ENCODE data around the gene ARPC2.

The ARPC2 gene

GRCh38 chr2:218214116-218214515, 2.9 kb upstream of the ARPC2 start:
- no peak overlapping the region for H3K4me3 ChIP-seq (ENCODE audit: control insufficient read depth, low read depth, low read length)
- no peak for TF ChIP-seq CTCF (conservative IDR thresholded peaks at IDR 0.05; ENCODE audit: control insufficient read depth, insufficient read depth, low read depth, low read length)
- no peak for DNase-seq (ENCODE audit: low read depth)

GRCh38 chr2:218216336-218216673, 684 bp upstream of the ARPC2 start:
- no peak for TF ChIP-seq CTCF (conservative IDR thresholded peaks at IDR 0.05; ENCODE audit: control insufficient read depth, insufficient read depth, low read depth, low read length)
- H3K4me3 ChIP-seq (ENCODE audit: control insufficient read depth, low read depth, low read length), result peak overlapping the region; percentile 95
- no peak for DNase-seq (ENCODE audit: low read depth)

DNA sequence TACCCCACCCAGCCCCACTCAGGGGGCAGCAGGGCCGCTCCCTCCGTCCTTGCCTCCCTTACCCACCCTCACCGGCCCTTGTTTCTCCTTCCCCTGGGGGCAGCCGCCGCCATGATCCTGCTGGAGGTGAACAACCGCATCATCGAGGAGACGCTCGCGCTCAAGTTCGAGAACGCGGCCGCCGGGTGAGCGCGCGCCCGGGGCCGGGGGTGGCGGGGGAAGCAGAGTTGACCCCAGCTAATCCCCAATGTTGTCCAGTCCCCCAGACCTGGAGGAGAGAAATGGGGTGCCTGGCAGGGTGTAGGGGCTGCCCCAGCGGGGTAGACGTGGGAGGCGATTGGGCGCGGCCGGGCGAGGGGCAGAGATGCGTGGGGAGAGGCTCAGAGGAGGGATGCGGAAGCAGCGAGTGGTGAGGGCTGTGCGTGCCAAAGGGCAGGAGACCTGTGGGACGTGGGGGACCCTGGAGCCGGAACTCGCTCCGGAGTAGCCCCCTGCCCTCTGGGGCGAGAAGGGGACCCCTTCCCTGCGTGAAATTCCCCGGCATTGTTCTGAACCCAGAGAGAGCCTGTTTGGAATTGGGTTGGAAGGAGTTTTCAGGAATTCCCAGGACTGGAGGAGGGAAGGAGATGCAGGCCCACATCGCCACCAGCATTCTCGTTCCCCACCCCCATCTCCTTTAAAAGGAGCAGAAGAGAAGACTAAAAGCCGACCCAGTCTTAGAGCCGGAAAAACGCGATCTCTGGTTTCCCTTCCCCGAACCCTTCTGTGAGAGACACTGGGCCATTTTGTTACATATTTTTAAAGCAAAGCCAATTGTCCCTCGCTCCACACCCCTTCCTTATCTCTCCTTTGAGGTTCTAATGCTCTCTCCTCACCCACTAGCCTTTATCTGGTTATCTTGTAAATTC, 625 bp downstream of the ARPC2 start:
- TF ChIP-seq CTCF (conservative IDR thresholded peaks at IDR 0.05; ENCODE audit: control insufficient read depth, insufficient read depth, low read depth, low read length), result no peak
- DNase-seq (ENCODE audit: low read depth), result no peak

DNA sequence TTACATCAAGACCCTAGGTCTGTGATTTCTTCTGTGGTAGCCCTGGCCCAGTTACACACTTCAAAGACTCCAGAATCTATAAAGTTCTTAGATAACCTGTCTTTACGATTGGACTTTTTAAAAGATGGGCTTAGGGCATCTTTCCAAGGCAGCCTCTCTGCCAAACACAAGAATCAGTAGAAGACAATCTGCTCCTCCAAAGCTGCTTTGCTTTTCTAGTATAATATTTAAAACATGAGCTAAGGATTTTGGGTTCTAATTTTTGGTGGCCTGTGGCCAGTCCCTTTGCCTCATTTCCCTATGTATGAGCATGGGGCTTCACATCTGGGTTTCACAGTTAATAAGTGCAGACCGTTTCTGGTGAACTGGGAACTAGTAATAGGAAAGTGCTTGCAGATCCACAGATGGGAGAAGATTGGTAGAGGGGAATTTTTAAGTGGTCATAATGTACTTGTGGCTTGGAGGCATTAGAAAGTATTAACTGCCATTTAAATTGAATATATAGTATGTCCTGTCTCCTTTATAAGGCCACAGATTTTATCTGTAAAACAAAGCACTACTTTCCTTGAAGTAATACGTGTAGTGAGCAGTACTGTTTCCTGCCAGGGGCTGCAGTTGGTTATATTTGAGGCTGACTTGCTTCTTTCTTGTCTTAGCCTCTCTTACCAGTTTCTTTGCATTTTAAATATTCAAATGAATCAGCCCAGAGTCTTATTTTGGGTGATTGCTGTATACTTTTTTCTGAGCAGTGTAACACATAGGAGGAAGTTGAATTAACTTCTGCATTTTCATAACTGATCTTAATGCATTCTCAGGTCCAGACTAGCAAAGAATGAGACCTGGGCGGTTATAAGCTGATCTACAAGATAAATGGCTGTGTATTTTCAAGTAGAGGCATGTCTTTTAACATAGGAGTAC, 1.5 kb downstream of the ARPC2 start:
- DNase-seq (ENCODE audit: low read depth), result no peak
- no peak for TF ChIP-seq CTCF (conservative IDR thresholded peaks at IDR 0.05; ENCODE audit: control insufficient read depth, insufficient read depth, low read depth, low read length)
- H3K4me3 ChIP-seq (ENCODE audit: control insufficient read depth, low read depth, low read length), result peak overlapping the region; percentile 95

More for the DNA sequence above, 625 bp downstream of the ARPC2 start:
- H3K4me3 ChIP-seq (ENCODE audit: control insufficient read depth, low read depth, low read length), result peak overlapping the region; percentile 95

GRCh38 chr2:218219934-218220333, 2.9 kb downstream of the ARPC2 start:
- DNase-seq (ENCODE audit: low read depth), result no peak
- no peak overlapping the region for H3K4me3 ChIP-seq (ENCODE audit: control insufficient read depth, low read depth, low read length)
- no peak for TF ChIP-seq CTCF (conservative IDR thresholded peaks at IDR 0.05; ENCODE audit: control insufficient read depth, insufficient read depth, low read depth, low read length)

- no peak for TF ChIP-seq CTCF (conservative IDR thresholded peaks at IDR 0.05; ENCODE audit: control insufficient read depth, insufficient read depth, low read depth, low read length)
- DNase-seq (ENCODE audit: low read depth), result no peak
- H3K4me3 ChIP-seq (ENCODE audit: control insufficient read depth, low read depth, low read length), result no peak overlapping the region
These were observed 4.0 kb downstream of the ARPC2 start for GRCh38 chr2:218221000-218221399.

All from fibroblast of mammary gland (primary cell).